B cell (primary cell): Measurements from ENCODE around the gene CYP2A13.

Experiments
- CTCF ChIP-seq: fragments of 200-600 bp; IDR thresholded peaks from one replicate; pipeline ENCODE4 v1.8.0; 2022; ENCODE audit warnings: antibody characterized with exemption, mild to moderate bottlenecking
- EZH2 ChIP-seq: IDR thresholded peaks from 2 replicates; pipeline ENCODE4 v1.6.1; 2012; ENCODE audit warnings: borderline replicate concordance, low read depth, mild to moderate bottlenecking, moderate library complexity, low read length; ENCODE audit not compliant: insufficient read depth, poor library complexity, severe bottlenecking

- TF ChIP-seq CTCF (no peak), EZH2 (no peak)
Observed at GRCh38 chr19:41098762-41099161, 10.5 kb downstream of the CYP2A13 start.
